Psoas muscle (tissue), 8 donors: ENCODE data around the gene NINL. TPM values are rescaled to one million over a fixed set of nuclear protein-coding genes. Genes with fewer than 3 reads are reported as not detected.

ENCODE experiments used
- ATAC-seq, 4 donors: fragments of 200-7000 bp; cut with Tn5 transposase; one replicate each; pipeline ENCODE4 v1.9.1; 2020; ENCODE audit warnings: moderate library complexity in 3 of 4, mild to moderate bottlenecking in 2 of 4
- DNase-seq, 2 donors: peaks; one replicate each; pipeline ENCODE4 v3.0.0-alpha.2; 2020
- H3K27ac ChIP-seq: fragments of 200-600 bp; one replicate; pipeline ENCODE4 v1.8.0; 2022
- H3K27me3 ChIP-seq, 3 donors: fragments of 200-600 bp in 1 of 3; one replicate each; pipeline versions ENCODE4 v1.6.1 to v1.8.0; 2013 to 2022; ENCODE audit warnings: low read length in 2 of 3, mild to moderate bottlenecking in 2 of 3, moderate library complexity in 1 of 3; ENCODE audit not compliant: insufficient read depth in 3 of 3
- H3K36me3 ChIP-seq, 2 donors: fragments of 200-600 bp in 1 of 2; one replicate each; pipeline versions ENCODE4 v1.6.1 to v1.8.0; 2013 to 2022; ENCODE audit warnings: low read depth in 1 of 2, mild to moderate bottlenecking in 1 of 2, moderate library complexity in 1 of 2; ENCODE audit not compliant: insufficient read depth in 1 of 2
- H3K4me1 ChIP-seq: fragments of 200-600 bp; one replicate; pipeline ENCODE4 v1.8.0; 2022
- H3K4me3 ChIP-seq: fragments of 200-600 bp; one replicate; pipeline ENCODE4 v1.8.0; 2022; ENCODE audit warnings: mild to moderate bottlenecking
- H3K9me3 ChIP-seq: fragments of 200-600 bp; one replicate; pipeline ENCODE4 v1.8.0; 2022
- whole genome bisulfite sequencing, 3 donors: extraction: QIAGEN DNeasy Blood & Tissue Kit; methylation state at CpG; one replicate each; pipeline versions ENCODE4 v1.1.6 to v1.1.7; 2013; 5-methylcytosine and 5-hydroxymethylcytosine counted together
- intact Hi-C, 2 donors: fragments of 100-400 bp; cut with DNase I; formaldehyde crosslinking; loops; one replicate each; pipeline versions ENCODE4 v1.11.0 to v1.14.2; 2022
- polyA plus RNA-seq, 3 donors: library from polyadenylated mRNA; stranded (reverse); fragments of 200-250 nt; gene quantifications; one replicate each; pipeline ENCODE4 v1.2.3, GENCODE V29; 2013
- total RNA-seq, 4 donors: library from RNA; stranded (reverse); fragmentation: NEBNext Ultra II Directional in 2 of 4; extraction: Animal tissue kit (Norgen Biotek cat#: 25700) in 2 of 4; gene quantifications; one replicate each; pipeline versions ENCODE4 v1.2.1 to v1.2.4, GENCODE V29; 2021 to 2023
- TF ChIP-seq, protein P1 (sequence below): fragments of 200-600 bp; IDR thresholded peaks from one replicate; pipeline ENCODE4 v1.8.0; 2022; ENCODE audit warnings: antibody characterized with exemption
- donor health status: healthy with polysubstance abuse.
- donor health status: DM: no; HTN: no; CAD: no; lungs with moderate emphysema.
- donor health status: Bipolar disorder and iron deficiency.
- donor health status: healthy.
- donor health status: DM: yes; HTN: yes; CAD: no.
- donor health status: DM: no; HTN: no; CAD: no.
- donor health status: DM: no; HTN: no; CAD: no.
- donor health status: DM: yes; HTN: yes; CAD: no.

The NINL gene
- total and polyA plus RNA-seq, 7 donors: 0.22 to 1.3 (median 0.42) TPM

- no peaks in the 10 kb centered on the region for H3K9me3 ChIP-seq
- TF ChIP-seq, protein P1, sequence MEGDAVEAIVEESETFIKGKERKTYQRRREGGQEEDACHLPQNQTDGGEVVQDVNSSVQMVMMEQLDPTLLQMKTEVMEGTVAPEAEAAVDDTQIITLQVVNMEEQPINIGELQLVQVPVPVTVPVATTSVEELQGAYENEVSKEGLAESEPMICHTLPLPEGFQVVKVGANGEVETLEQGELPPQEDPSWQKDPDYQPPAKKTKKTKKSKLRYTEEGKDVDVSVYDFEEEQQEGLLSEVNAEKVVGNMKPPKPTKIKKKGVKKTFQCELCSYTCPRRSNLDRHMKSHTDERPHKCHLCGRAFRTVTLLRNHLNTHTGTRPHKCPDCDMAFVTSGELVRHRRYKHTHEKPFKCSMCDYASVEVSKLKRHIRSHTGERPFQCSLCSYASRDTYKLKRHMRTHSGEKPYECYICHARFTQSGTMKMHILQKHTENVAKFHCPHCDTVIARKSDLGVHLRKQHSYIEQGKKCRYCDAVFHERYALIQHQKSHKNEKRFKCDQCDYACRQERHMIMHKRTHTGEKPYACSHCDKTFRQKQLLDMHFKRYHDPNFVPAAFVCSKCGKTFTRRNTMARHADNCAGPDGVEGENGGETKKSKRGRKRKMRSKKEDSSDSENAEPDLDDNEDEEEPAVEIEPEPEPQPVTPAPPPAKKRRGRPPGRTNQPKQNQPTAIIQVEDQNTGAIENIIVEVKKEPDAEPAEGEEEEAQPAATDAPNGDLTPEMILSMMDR: no peak
Observed at GRCh38 chr20:25493137-25493536, 92.2 kb downstream of the NINL start.

GRCh38 chr20:25491446-25492038 lies 93.8 kb downstream of the NINL start:
- Histone ChIP-seq H3K27ac (no peak overlapping the region), H3K4me1 (no peaks in the 10 kb centered on the region), H3K9me3 (no peaks in the 10 kb centered on the region), H3K4me3 (no peak overlapping the region), H3K36me3 (no peaks in the 10 kb centered on the region), H3K27me3 (no peaks in the 10 kb centered on the region)
- 90 to 93% (median 92%) methylated on average over 12 of the region's 12 CpGs for WGBS, 3 donors
- no peak for ATAC-seq
- TF ChIP-seq, protein P1: no peak
- intact Hi-C loops: no loop called here
- no peak for DNase-seq

More at GRCh38 chr20:25493137-25493536, 92.2 kb downstream of the NINL start:
- Histone ChIP-seq H3K4me1 (no peaks in the 10 kb centered on the region), H3K36me3 (no peaks in the 10 kb centered on the region), H3K4me3 (no peak overlapping the region), H3K27ac (no peak overlapping the region), H3K27me3 (no peaks in the 10 kb centered on the region)
- DNase-seq (no peak), ATAC-seq (no peak)
- intact Hi-C loops: no loop called here
- WGBS, 3 donors: 90 to 93% (median 91%) methylated on average over 9 to 10 of the region's 10 CpGs

DNA sequence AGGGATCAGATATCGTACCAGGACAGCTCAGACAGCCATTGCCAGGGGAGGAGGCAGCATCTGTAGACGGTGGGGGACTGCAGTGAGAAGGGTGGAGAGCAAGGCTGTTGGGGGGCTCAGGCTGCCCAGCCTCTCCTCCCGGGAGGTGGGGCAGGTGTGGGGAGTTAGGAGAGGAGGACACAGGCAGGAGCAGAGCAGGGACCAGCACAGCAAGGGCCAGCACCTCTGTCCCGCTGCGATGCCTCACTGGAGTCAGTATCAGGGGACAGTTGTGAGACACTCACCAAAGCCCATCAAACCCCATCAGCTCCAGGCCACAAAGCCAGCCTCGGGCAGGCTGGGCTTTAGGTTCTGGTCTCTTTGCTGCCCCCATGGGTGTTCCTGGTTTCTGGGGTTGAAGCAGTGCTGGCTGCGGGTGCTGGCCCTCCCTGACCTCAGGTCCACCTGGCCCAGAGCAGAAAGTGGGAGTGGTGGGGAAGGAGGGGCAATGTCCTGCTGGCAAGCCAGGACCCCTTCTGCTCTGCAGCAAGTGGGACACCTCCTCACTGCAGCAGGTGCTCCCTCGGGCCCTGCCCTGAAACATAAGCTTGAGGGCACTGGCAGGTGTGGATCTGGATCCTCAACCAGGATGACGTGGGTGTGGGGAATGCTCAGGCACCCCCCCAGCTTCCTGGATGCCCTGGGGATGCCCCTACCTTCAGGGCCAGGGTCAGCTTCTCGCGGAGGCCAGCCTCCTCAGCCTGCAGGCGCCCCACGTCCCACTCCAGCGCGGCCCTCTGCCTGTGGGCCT lies 94.5 kb downstream of the NINL start:
- intact Hi-C loops: no loop called here

DNA sequence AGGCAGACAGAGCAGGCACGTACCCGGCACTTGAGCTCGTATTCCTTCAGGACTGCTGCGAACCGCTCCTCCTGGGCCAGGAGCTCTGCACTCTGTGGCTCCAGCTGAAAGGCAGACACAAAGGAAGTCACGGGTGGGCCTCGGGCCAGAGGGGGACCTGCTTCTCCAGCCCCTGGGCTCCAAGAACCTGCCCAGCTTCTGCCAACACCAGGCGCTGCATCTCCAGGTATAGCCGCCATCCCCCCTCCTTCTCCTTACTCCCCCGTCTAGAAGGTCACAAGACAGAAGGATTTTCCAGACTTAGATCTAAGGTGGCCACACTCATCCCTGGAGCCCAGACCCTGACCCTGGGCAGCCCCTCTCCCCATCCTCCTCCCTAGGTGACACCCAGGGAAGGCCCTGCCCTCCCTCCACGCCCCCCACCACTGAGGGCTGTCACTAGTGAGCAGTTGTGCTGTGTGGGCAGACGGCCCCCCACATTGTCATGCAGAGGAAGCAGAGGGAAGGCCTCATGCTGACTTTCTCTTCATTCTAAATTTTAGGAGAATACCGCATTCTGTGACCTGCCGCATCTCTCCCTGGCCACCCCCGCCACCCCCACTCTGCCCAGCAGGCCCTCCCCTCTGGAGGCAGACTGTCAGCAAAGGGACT lies 96.0 kb downstream of the NINL start:
- DNase-seq (no peak), ATAC-seq (no peak)
- no peak overlapping the region for H3K4me3 ChIP-seq
- H3K27me3 ChIP-seq: no peaks in the 10 kb centered on the region
- no peaks in the 10 kb centered on the region for H3K9me3 ChIP-seq
- intact Hi-C loops: no loop called here
- WGBS, 3 donors: 93 to 97% (median 95%) methylated on average over 15 of the region's 15 CpGs
- no peaks in the 10 kb centered on the region for H3K36me3 ChIP-seq
- no peaks in the 10 kb centered on the region for H3K4me1 ChIP-seq
- TF ChIP-seq, protein P1: no peak
- no peak overlapping the region for H3K27ac ChIP-seq

More for the DNA sequence above, 94.5 kb downstream of the NINL start:
- Histone ChIP-seq H3K27me3 (no peaks in the 10 kb centered on the region), H3K4me1 (no peaks in the 10 kb centered on the region), H3K36me3 (no peaks in the 10 kb centered on the region), H3K9me3 (no peaks in the 10 kb centered on the region), H3K4me3 (no peak overlapping the region), H3K27ac (no peak overlapping the region)
- TF ChIP-seq, protein P1: no peak
- WGBS, 3 donors: 90% methylated on average over 15 of the region's 15 CpGs
- DNase-seq (no peak), ATAC-seq (no peak)
